ENCODE measurements around the gene TLE1.

GRCh38 chr9:81648891-81649290, 40.5 kb downstream of the TLE1 start:
- TF ChIP-seq CTCF (IDR thresholded peaks at IDR 0.05; ENCODE audit: poor library complexity): no peak
- no peak for TF ChIP-seq EZH2 (IDR thresholded peaks at IDR 0.05; ENCODE audit: borderline replicate concordance)
- TF ChIP-seq EZH2phosphoT487 (IDR thresholded peaks at IDR 0.05; ENCODE audit: low read depth, severe bottlenecking, unreplicated experiment): no peak

All from hepatocyte (in vitro differentiated cells).